Neural progenitor cell (in vitro differentiated cells): ENCODE data around the gene HMHB1.

Experiments used
- EZH2 ChIP-seq: fragments of 200-600 bp; sonication (generic); IDR thresholded peaks from 2 replicates; pipeline ENCODE4 v1.6.1; 2017; ENCODE audit warnings: antibody characterized with exemption, mild to moderate bottlenecking, moderate library complexity
- EZH2phosphoT487 ChIP-seq: fragments of 200-600 bp; sonication (generic); IDR thresholded peaks from 2 replicates; pipeline ENCODE4 v1.6.1; 2017; ENCODE audit warnings: antibody characterized with exemption
- TF ChIP-seq, protein P1 (sequence below): fragments of 200-600 bp; sonication (generic); IDR thresholded peaks from 2 replicates; pipeline ENCODE4 v1.5.1; 2017; ENCODE audit warnings: antibody characterized with exemption, mild to moderate bottlenecking

DNA sequence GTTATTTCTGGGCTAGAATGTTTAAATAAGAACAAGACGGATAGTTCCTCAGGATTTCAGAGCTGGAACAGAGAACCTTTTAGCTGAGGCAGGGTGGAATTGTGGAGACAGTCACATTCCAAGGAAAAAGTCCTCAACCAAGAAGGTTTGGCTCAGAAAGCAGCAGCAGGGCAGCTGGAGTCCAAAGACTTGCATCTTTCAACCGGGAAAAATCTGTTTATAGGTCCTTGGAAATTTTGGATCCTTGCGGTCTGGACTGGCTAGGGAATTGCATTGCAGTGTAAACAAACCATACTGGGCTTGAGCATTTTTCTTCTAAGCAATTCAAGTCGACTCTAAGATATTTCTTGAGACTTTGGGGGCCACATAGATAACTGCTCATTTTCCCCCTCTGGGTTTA lies 40.8 kb upstream of the HMHB1 start:
- TF ChIP-seq, protein P1, sequence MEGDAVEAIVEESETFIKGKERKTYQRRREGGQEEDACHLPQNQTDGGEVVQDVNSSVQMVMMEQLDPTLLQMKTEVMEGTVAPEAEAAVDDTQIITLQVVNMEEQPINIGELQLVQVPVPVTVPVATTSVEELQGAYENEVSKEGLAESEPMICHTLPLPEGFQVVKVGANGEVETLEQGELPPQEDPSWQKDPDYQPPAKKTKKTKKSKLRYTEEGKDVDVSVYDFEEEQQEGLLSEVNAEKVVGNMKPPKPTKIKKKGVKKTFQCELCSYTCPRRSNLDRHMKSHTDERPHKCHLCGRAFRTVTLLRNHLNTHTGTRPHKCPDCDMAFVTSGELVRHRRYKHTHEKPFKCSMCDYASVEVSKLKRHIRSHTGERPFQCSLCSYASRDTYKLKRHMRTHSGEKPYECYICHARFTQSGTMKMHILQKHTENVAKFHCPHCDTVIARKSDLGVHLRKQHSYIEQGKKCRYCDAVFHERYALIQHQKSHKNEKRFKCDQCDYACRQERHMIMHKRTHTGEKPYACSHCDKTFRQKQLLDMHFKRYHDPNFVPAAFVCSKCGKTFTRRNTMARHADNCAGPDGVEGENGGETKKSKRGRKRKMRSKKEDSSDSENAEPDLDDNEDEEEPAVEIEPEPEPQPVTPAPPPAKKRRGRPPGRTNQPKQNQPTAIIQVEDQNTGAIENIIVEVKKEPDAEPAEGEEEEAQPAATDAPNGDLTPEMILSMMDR, result no peak
- no peak for TF ChIP-seq EZH2
- no peak for TF ChIP-seq EZH2phosphoT487
